HepG2 (cell line): ENCODE results near the gene NFS1. TPM values are rescaled to one million over a fixed set of nuclear protein-coding genes. Genes with fewer than 3 reads are reported as not detected.

Source experiments
- AFF4 ChIP-seq: sonication (generic); formaldehyde crosslinking; IDR thresholded peaks from 2 replicates; pipeline ENCODE4 v1.4.0; 2020; ENCODE audit warnings: missing genetic modification reagents
- ATF2 ChIP-seq: sonication (generic); formaldehyde crosslinking; IDR thresholded peaks from 2 replicates; pipeline ENCODE4 v1.4.0; 2020; ENCODE audit warnings: missing genetic modification reagents
- DNMT3B ChIP-seq: conservative IDR thresholded peaks from 2 replicates; pipeline ENCODE4 v1.6.1; 2016; ENCODE audit warnings: missing biosample characterization, control low read depth
- ELF4 ChIP-seq: sonication (generic); formaldehyde crosslinking; IDR thresholded peaks from 2 replicates; pipeline ENCODE4 v1.5.0; 2020; ENCODE audit warnings: missing genetic modification reagents, mild to moderate bottlenecking, moderate library complexity, borderline replicate concordance
- FOXO4 ChIP-seq: sonication (generic); formaldehyde crosslinking; conservative IDR thresholded peaks from 2 replicates; pipeline ENCODE4 v1.8.1; 2023; ENCODE audit warnings: missing genetic modification reagents
- HNRNPK ChIP-seq: fragments of 200-400 bp; formaldehyde crosslinking; IDR thresholded peaks from 2 replicates; pipeline ENCODE4 v1.6.1; 2018; ENCODE audit warnings: low read length, low read depth, moderate library complexity, mild to moderate bottlenecking; ENCODE audit not compliant: poor library complexity, severe bottlenecking
- KLF16 ChIP-seq, 2 experiments: sonication (generic) in 1 of 2; formaldehyde crosslinking in 1 of 2; IDR thresholded peaks; 2 replicates each; pipeline versions ENCODE4 v1.6.1 to v1.8.0; 2016 to 2023; ENCODE audit warnings: missing genetic modification reagents in 2 of 2, missing compliant biosample characterization in 1 of 2
- LBX2 ChIP-seq: sonication (generic); formaldehyde crosslinking; IDR thresholded peaks from 2 replicates; pipeline ENCODE4 v1.5.0; 2020; ENCODE audit warnings: missing genetic modification reagents, mild to moderate bottlenecking, borderline replicate concordance
- NFRKB ChIP-seq: fragments of 450-650 bp; IDR thresholded peaks from 2 replicates; pipeline ENCODE4 v1.6.1; 2017
- PLSCR1 ChIP-seq: sonication (generic); formaldehyde crosslinking; IDR thresholded peaks from 2 replicates; pipeline ENCODE4 v1.5.0; 2020; ENCODE audit warnings: missing genetic modification reagents, mild to moderate bottlenecking, borderline replicate concordance
- POLR2AphosphoS5 ChIP-seq: IDR thresholded peaks from 2 replicates; pipeline ENCODE4 v1.6.1; 2012; ENCODE audit warnings: low read depth, low read length
- SMYD3 ChIP-seq: sonication (generic); formaldehyde crosslinking; IDR thresholded peaks from 2 replicates; pipeline ENCODE4 v1.8.1; 2023; ENCODE audit warnings: mild to moderate bottlenecking, missing genetic modification reagents
- TSC22D2 ChIP-seq: sonication (generic); formaldehyde crosslinking; IDR thresholded peaks from 2 replicates; pipeline ENCODE4 v1.5.1; 2020; ENCODE audit warnings: missing genetic modification reagents, mild to moderate bottlenecking, borderline replicate concordance
- ZBTB43 ChIP-seq: sonication (generic); formaldehyde crosslinking; conservative IDR thresholded peaks from 2 replicates; pipeline ENCODE4 v1.4.0; 2020; ENCODE audit warnings: missing genetic modification reagents
- ZNF101 ChIP-seq: sonication (generic); formaldehyde crosslinking; IDR thresholded peaks from 2 replicates; pipeline ENCODE4 v1.4.0; 2020; ENCODE audit warnings: mild to moderate bottlenecking, low read depth, missing genetic modification reagents, borderline replicate concordance
- ZNF550 ChIP-seq: sonication (generic); formaldehyde crosslinking; IDR thresholded peaks from 2 replicates; pipeline ENCODE4 v1.4.0; 2020; ENCODE audit warnings: mild to moderate bottlenecking, missing genetic modification reagents, borderline replicate concordance
- ZNF567 ChIP-seq: sonication (generic); formaldehyde crosslinking; IDR thresholded peaks from 2 replicates; pipeline ENCODE4 v1.8.1; 2023; ENCODE audit warnings: mild to moderate bottlenecking, missing genetic modification reagents, borderline replicate concordance
- ZNF720 ChIP-seq: sonication (generic); formaldehyde crosslinking; IDR thresholded peaks from 2 replicates; pipeline ENCODE4 v1.4.0; 2020; ENCODE audit warnings: missing genetic modification reagents
- ZNF75D ChIP-seq: sonication (generic); formaldehyde crosslinking; IDR thresholded peaks from 2 replicates; pipeline ENCODE4 v1.8.1; 2023; ENCODE audit warnings: missing genetic modification reagents, mild to moderate bottlenecking, borderline replicate concordance
- polyA plus RNA-seq, 8 experiments: library from polyadenylated mRNA; depleted of rRNA in 3 of 8; stranded (reverse) in 7 of 8; unstranded in 1 of 8; fragments of >200 nt; fragmentation: Illumina TruSeq in 4 of 8; extraction: Trizol in 4 of 8; gene quantifications; 2 replicates each; pipeline versions ENCODE4 v1.2.1 to v1.2.3, GENCODE V29; 2011 to 2016; ENCODE audit warnings: low read depth in 4 of 8, missing spikeins in 1 of 8, mixed read lengths in 1 of 8; ENCODE audit not compliant: insufficient read depth in 1 of 8
- total RNA-seq, 5 experiments: library from RNA; depleted of rRNA; stranded (reverse); fragments of >200 nt; fragmentation: Illumina TruSeq; extraction: Trizol; gene quantifications; 2 replicates each; pipeline ENCODE4 v1.2.3, GENCODE V29; 2016; ENCODE audit warnings: low read depth in 1 of 5

Gene NFS1
- total and polyA plus RNA-seq, 2 of the 13 experiments (the other 11 are each of a cell fraction or from before 2014, with no cell fraction given) = 65.9 to 88.1 TPM

GRCh38 chr20:35702051-35702823, 3.1 kb upstream of the NFS1 start (continued):
- TF ChIP-seq AFF4 (CRISPR knock-in tag) (no peak; the same call in 1 of the 2 replicates), ELF4 (CRISPR knock-in tag) (no peak), SMYD3 (peak; percentile 90; the same call in 1 of the 2 replicates), ZNF720 (CRISPR knock-in tag) (no peak), KLF16 (CRISPR knock-in tag; IDR thresholded peaks at IDR 0.05) (no peak), PLSCR1 (no peak), ATF2 (CRISPR knock-in tag) (no peak; the same call in 1 of the 2 replicates), ZNF567 (CRISPR knock-in tag) (no peak), DNMT3B (CRISPR knock-in tag) (no peak; the same call in 1 of the 2 replicates), HNRNPK (no peak), ZNF101 (CRISPR knock-in tag) (0 out of 2 replicates have a peak, but pooled peaks have one; percentile 68), POLR2AphosphoS5 (peak; percentile 71; the same call in 1 of the 2 replicates), LBX2 (no peak), NFRKB (no peak), FOXO4 (CRISPR knock-in tag) (no peak), ZBTB43 (CRISPR knock-in tag) (no peak; the same call in 1 of the 2 replicates), ZNF550 (CRISPR knock-in tag) (no peak), TSC22D2 (CRISPR knock-in tag) (no peak), ZNF75D (CRISPR knock-in tag) (no peak)
